ENCODE results near the gene MYO5C.
"Not testable (repeated sequence)": the region's sequence is repeated elsewhere in the genome, so short reads cannot be mapped to it uniquely, and the experiment has no call there.

MYO5C gene

GRCh38 chr15:52171386-52171785, 124.2 kb downstream of the MYO5C start:
- Histone ChIP-seq H4K20me1 (ENCODE audit: insufficient read depth, low read length) (peaks cover 16% of the 10 kb centered on the region), H3K9ac (ENCODE audit: low read length) (no peak overlapping the region), H3K27me3 (ENCODE audit: low read depth, low read length) (no peaks in the 10 kb centered on the region), H3K79me2 (ENCODE audit: low read length) (peaks cover 37% of the 10 kb centered on the region), H3K9me3 (ENCODE audit: insufficient read depth, low read length) (no peaks in the 10 kb centered on the region), H3K27ac (ENCODE audit: low read length) (no peak overlapping the region), H2AFZ (ENCODE audit: low read depth, low read length) (no peak overlapping the region), H3K36me3 (replicated peaks; ENCODE audit: low read depth, low read length) (peaks cover 2% of the 10 kb centered on the region), H3K4me2 (ENCODE audit: low read length) (no peak overlapping the region), H3K4me1 (ENCODE audit: low read length) (no peaks in the 10 kb centered on the region), H3K4me3 (ENCODE audit: low read length) (no peak overlapping the region)
- TF ChIP-seq CTCF (IDR thresholded peaks at IDR 0.05; ENCODE audit: low read depth, low read length) (no peak), EZH2phosphoT487 (IDR thresholded peaks at IDR 0.05; ENCODE audit: low read depth) (no peak)

GRCh38 chr15:52170199-52170598, 125.4 kb downstream of the MYO5C start:
- not testable (repeated sequence) for H3K27me3 ChIP-seq (ENCODE audit: low read depth, low read length)

GRCh38 chr15:52165494-52166131, 130.0 kb downstream of the MYO5C start:
- H3K4me2 ChIP-seq (ENCODE audit: low read length); H2AFZ ChIP-seq (ENCODE audit: low read depth, low read length); H3K27ac ChIP-seq (ENCODE audit: low read length); H3K27me3 ChIP-seq (ENCODE audit: low read depth, low read length); H3K9ac ChIP-seq (ENCODE audit: low read length); H3K9me3 ChIP-seq (ENCODE audit: insufficient read depth, low read length); H4K20me1 ChIP-seq (ENCODE audit: insufficient read depth, low read length); H3K4me3 ChIP-seq (ENCODE audit: low read length); H3K4me1 ChIP-seq (ENCODE audit: low read length): not testable (repeated sequence)
- Histone ChIP-seq H3K36me3 (replicated peaks; ENCODE audit: low read depth, low read length) (peaks cover 12% of the 10 kb centered on the region), H3K79me2 (ENCODE audit: low read length) (peaks cover 35% of the 10 kb centered on the region)

More at GRCh38 chr15:52170199-52170598, 125.4 kb downstream of the MYO5C start:
- H3K36me3 ChIP-seq (replicated peaks; ENCODE audit: low read depth, low read length); H2AFZ ChIP-seq (ENCODE audit: low read depth, low read length); H3K9ac ChIP-seq (ENCODE audit: low read length); H3K4me1 ChIP-seq (ENCODE audit: low read length); H3K9me3 ChIP-seq (ENCODE audit: insufficient read depth, low read length); H3K4me2 ChIP-seq (ENCODE audit: low read length); H3K27ac ChIP-seq (ENCODE audit: low read length); H3K4me3 ChIP-seq (ENCODE audit: low read length): not testable (repeated sequence)
- Histone ChIP-seq H3K79me2 (ENCODE audit: low read length) (peaks cover 41% of the 10 kb centered on the region), H4K20me1 (ENCODE audit: insufficient read depth, low read length) (peaks cover 10% of the 10 kb centered on the region)

GRCh38 chr15:52164631-52165265, 130.9 kb downstream of the MYO5C start:
- Histone ChIP-seq H3K27ac (ENCODE audit: low read length) (no peak overlapping the region), H3K4me1 (ENCODE audit: low read length) (0 out of 2 replicates have a peak, but pooled peaks cover 4% of the 10 kb centered on the region), H3K4me3 (ENCODE audit: low read length) (no peak overlapping the region), H3K9me3 (ENCODE audit: insufficient read depth, low read length) (no peaks in the 10 kb centered on the region), H3K36me3 (replicated peaks; ENCODE audit: low read depth, low read length) (peaks cover 10% of the 10 kb centered on the region), H2AFZ (ENCODE audit: low read depth, low read length) (no peak overlapping the region), H3K4me2 (ENCODE audit: low read length) (no peak overlapping the region), H4K20me1 (ENCODE audit: insufficient read depth, low read length) (peaks cover 6% of the 10 kb centered on the region; the same call in 1 of the 2 replicates), H3K79me2 (ENCODE audit: low read length) (peaks cover 29% of the 10 kb centered on the region), H3K9ac (ENCODE audit: low read length) (no peak overlapping the region), H3K27me3 (ENCODE audit: low read depth, low read length) (no peaks in the 10 kb centered on the region)
- TF ChIP-seq CTCF (IDR thresholded peaks at IDR 0.05; ENCODE audit: low read depth, low read length) (no peak), EZH2phosphoT487 (IDR thresholded peaks at IDR 0.05; ENCODE audit: low read depth) (no peak)

Data from OCI-LY3 (cell line).